Right lobe of liver (tissue), 6 donors: Measurements from ENCODE around the gene SLC39A13. TPM values are rescaled to one million over a fixed set of nuclear protein-coding genes. Genes with fewer than 3 reads are reported as not detected.

Experiments used
- ATAC-seq, 4 donors: fragments of 200-7000 bp; cut with Tn5 transposase; one replicate each; pipeline ENCODE4 v1.9.1; 2020; ENCODE audit warnings: mild to moderate bottlenecking in 4 of 4, moderate library complexity in 4 of 4
- DNase-seq, 3 donors: peaks; one replicate each; pipeline ENCODE4 v3.0.0-alpha.2; 2020
- H3K27ac ChIP-seq, 3 donors: fragments of 200-600 bp; one replicate each; pipeline ENCODE4 v1.8.0; 2022
- H3K27me3 ChIP-seq, 2 donors: fragments of 200-600 bp; one replicate each; pipeline ENCODE4 v1.8.0; 2022
- H3K36me3 ChIP-seq, 4 donors: fragments of 200-600 bp; sonication (generic) in 1 of 4; one replicate each; pipeline versions ENCODE4 v1.5.1 to v1.8.0; 2017 to 2022; ENCODE audit warnings: control low read depth in 1 of 4
- H3K4me1 ChIP-seq, 4 donors: fragments of 200-600 bp; sonication (generic) in 1 of 4; one replicate each; pipeline versions ENCODE4 v1.5.1 to v1.8.0; 2017 to 2022; ENCODE audit warnings: control low read depth in 1 of 4
- H3K4me3 ChIP-seq, 3 donors: fragments of 200-600 bp; one replicate each; pipeline ENCODE4 v1.8.0; 2022
- H3K9me3 ChIP-seq, 4 donors: fragments of 200-600 bp; sonication (generic) in 1 of 4; one replicate each; pipeline versions ENCODE4 v1.5.1 to v1.8.0; 2017 to 2022; ENCODE audit warnings: control low read depth in 1 of 4
- POLR2A ChIP-seq: fragments of 450-650 bp; IDR thresholded peaks from one replicate; pipeline ENCODE4 v1.6.1; 2017; ENCODE audit warnings: antibody characterized with exemption, mild to moderate bottlenecking
- WGBS: methylation state at CpG from one replicate; pipeline ENCODE4 v1.1.6; 2018; ENCODE audit warnings: low coverage, low lambda C conversion rate; ENCODE audit not compliant: insufficient coverage; ENCODE audit errors: missing lambda C conversion rate; 5-methylcytosine and 5-hydroxymethylcytosine counted together
- intact Hi-C, 2 donors: fragments of 100-400 bp; cut with DNase I; formaldehyde crosslinking; loops; one replicate each; pipeline versions ENCODE4 v1.11.2 to v1.14.1; 2022
- total RNA-seq, 6 experiments: library from RNA; depleted of rRNA in 2 of 6; stranded (reverse); fragments of >200 nt in 2 of 6; fragmentation: NEBNext Ultra II Directional in 3 of 6; extraction: Animal tissue kit (Norgen Biotek cat#: 25700) in 3 of 6; gene quantifications; one replicate each; pipeline versions ENCODE4 v1.1.0 to v1.2.4, GENCODE V29; 2016 to 2023
- TF ChIP-seq, protein P1 (sequence below), 4 donors: fragments of 200-600 bp in 3 of 4; fragments of 450-650 bp in 1 of 4; IDR thresholded peaks; one replicate each; pipeline versions ENCODE4 v1.5.1 to v1.8.0; 2016 to 2022; ENCODE audit warnings: antibody characterized with exemption in 4 of 4, mild to moderate bottlenecking in 2 of 4
- donor health status: DM: no; HTN: yes; CAD: no.
- donor health status: DM: no; HTN: no; CAD: no.
- donor health status: DM: no; HTN: no; CAD: no.
- donor health status: DM: no; HTN: yes; CAD: no.
- donor health status: DM: no; HTN: yes; CAD: no.

The SLC39A13 gene
- total RNA-seq, 6 experiments from 2014 or later = 9.8 to 21.2 (median 13.1) TPM

GRCh38 chr11:47398011-47398410, 10.4 kb upstream of the SLC39A13 start:
- H3K4me1 ChIP-seq = peaks cover 0 to 2% (median 0%) of the 10 kb centered on the region in 4 donors
- intact Hi-C loops = no loop called here
- TF ChIP-seq POLR2A = no peak
- TF ChIP-seq, protein P1, sequence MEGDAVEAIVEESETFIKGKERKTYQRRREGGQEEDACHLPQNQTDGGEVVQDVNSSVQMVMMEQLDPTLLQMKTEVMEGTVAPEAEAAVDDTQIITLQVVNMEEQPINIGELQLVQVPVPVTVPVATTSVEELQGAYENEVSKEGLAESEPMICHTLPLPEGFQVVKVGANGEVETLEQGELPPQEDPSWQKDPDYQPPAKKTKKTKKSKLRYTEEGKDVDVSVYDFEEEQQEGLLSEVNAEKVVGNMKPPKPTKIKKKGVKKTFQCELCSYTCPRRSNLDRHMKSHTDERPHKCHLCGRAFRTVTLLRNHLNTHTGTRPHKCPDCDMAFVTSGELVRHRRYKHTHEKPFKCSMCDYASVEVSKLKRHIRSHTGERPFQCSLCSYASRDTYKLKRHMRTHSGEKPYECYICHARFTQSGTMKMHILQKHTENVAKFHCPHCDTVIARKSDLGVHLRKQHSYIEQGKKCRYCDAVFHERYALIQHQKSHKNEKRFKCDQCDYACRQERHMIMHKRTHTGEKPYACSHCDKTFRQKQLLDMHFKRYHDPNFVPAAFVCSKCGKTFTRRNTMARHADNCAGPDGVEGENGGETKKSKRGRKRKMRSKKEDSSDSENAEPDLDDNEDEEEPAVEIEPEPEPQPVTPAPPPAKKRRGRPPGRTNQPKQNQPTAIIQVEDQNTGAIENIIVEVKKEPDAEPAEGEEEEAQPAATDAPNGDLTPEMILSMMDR (IDR thresholded peaks at IDR 0.05) = no peak
- DNase-seq (peak in 1 of 3 donors; percentile 5), ATAC-seq (no peak)
- no peaks in the 10 kb centered on the region for H3K36me3 ChIP-seq
- H3K9me3 ChIP-seq = no peaks in the 10 kb centered on the region
- H3K27me3 ChIP-seq = no peaks in the 10 kb centered on the region
- H3K27ac ChIP-seq = no peak overlapping the region
- no peak overlapping the region for H3K4me3 ChIP-seq
- 100% methylated on average over 1 of the region's 3 CpGs for WGBS

DNA sequence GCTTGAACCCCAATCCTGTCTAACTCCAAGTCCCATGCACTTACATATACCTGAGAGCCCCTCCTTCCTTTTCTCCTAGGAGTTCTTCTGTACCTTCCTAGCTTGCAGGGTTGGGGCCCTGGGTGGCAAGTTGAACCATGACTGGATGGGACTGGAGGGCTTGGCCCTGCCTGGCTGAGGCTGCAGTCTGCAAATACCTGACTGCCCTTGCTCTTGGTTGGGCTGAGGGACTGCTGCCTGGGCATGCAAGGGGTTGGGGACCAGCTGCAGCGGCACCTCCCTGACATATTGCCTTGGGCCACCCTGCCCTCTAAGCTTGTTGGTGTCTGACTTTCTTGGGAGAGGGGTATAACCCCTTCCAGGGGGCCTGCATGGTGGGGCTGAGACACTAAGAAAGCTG, 9.8 kb upstream of the SLC39A13 start:
- ATAC-seq (no peak), DNase-seq (peak in 1 of 3 donors; percentile 21)
- intact Hi-C loops = no loop called here
- Histone ChIP-seq H3K27ac (no peak overlapping the region), H3K36me3 (no peaks in the 10 kb centered on the region), H3K9me3 (no peaks in the 10 kb centered on the region), H3K4me1 (peaks cover 0 to 2% (median 0%) of the 10 kb centered on the region in 4 donors), H3K4me3 (no peak overlapping the region), H3K27me3 (no peaks in the 10 kb centered on the region)
- no peak for TF ChIP-seq POLR2A
- TF ChIP-seq, protein P1 (IDR thresholded peaks at IDR 0.05) = no peak
- WGBS = no CpG with 5 or more reads among the region's 1 CpG

GRCh38 chr11:47399860-47400767, 8.3 kb upstream of the SLC39A13 start:
- H3K4me1 ChIP-seq = peaks cover 0 to 2% (median 0%) of the 10 kb centered on the region in 4 donors
- WGBS = 8% methylated on average over 11 of the region's 47 CpGs

DNA sequence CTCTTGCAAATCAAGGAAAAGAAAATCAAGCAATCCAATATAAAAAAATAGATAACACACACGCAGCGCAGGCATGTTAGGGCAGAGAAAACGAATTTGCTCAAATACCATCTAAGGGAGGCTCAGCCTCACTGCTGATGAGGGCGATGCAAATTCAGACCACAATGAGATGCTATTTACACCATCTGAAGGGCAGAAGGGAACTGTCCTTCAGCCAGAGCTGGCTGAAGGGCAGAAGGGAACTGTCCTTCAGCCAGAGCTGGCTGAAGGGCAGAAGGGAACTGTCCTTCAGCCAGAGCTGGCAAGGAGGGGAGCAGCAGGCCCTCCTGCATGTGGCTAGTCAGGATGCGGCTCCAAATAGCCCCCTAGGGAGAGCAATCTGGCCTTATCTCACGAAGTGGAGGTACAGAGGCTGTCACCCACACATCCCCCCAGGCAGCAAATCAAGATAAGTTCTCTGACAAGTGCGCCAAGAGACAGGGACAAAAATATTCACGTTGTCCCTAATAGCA, 7.6 kb upstream of the SLC39A13 start:
- TF ChIP-seq POLR2A = no peak
- Histone ChIP-seq H3K27ac (peak overlapping the region in 2 of 3 donors; percentile 49 to 63), H3K36me3 (no peaks in the 10 kb centered on the region), H3K4me3 (peak overlapping the region in 1 of 3 donors; percentile 46), H3K27me3 (no peaks in the 10 kb centered on the region), H3K9me3 (no peaks in the 10 kb centered on the region), H3K4me1 (peaks cover 0 to 2% (median 0%) of the 10 kb centered on the region in 4 donors)
- DNase-seq (peak in 1 of 3 donors; percentile 38), ATAC-seq (peak; percentile 54 to 74 (median 66))
- intact Hi-C loops = no loop called here
- WGBS = 27% methylated on average over 7 of the region's 8 CpGs

More at GRCh38 chr11:47399860-47400767, 8.3 kb upstream of the SLC39A13 start:
- no peaks in the 10 kb centered on the region for H3K36me3 ChIP-seq
- no peaks in the 10 kb centered on the region for H3K9me3 ChIP-seq
- no peaks in the 10 kb centered on the region for H3K27me3 ChIP-seq
- DNase-seq = peak in 2 of 3 donors; percentile 57 to 61
- ATAC-seq = peak; percentile 74 to 79 (median 76)
- peak overlapping the region; percentile 26 to 46 (median 44) for H3K4me3 ChIP-seq
- H3K27ac ChIP-seq = peak overlapping the region; percentile 43 to 63 (median 49)
- intact Hi-C loops = no loop called here
- TF ChIP-seq POLR2A = peak; percentile 22
- TF ChIP-seq, protein P1 (IDR thresholded peaks at IDR 0.05) = no peak

DNA sequence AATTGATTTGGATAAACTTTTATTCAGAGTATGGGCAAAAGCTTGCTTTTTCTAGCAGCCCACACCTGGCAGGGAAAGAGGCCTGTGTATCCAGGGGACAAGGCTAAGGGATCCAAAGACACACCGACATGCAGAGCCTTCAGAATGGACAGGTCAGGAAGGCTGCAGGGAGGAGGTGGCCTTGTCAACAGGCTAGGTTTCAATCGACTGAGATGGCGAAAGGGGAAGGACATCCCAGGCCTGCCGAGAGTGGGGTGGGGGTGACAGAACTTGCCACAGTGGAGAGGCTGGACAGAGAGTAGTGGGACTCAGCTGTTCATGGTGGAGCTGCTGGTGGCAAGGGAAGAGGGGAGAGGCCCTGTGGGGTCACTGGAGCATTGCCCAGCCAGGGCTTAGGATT, 5.3 kb upstream of the SLC39A13 start:
- intact Hi-C loops = no loop called here
- Histone ChIP-seq H3K9me3 (no peaks in the 10 kb centered on the region), H3K27ac (no peak overlapping the region), H3K27me3 (no peaks in the 10 kb centered on the region), H3K4me3 (no peak overlapping the region), H3K4me1 (peaks cover 0 to 12% (median 2%) of the 10 kb centered on the region in 4 donors), H3K36me3 (no peaks in the 10 kb centered on the region)
- peak in 1 of 3 donors; percentile 35 for DNase-seq
- ATAC-seq = no peak
- TF ChIP-seq POLR2A = no peak
- TF ChIP-seq, protein P1 (IDR thresholded peaks at IDR 0.05) = no peak
- 52% methylated on average over 3 of the region's 4 CpGs for WGBS
